Stimulated activated CD4-positive, alpha-beta T cell treated with anti-CD3 and anti-CD28 coated beads, TNF-alpha, amount 100 ng/mL, for 24 hours (primary cell): ENCODE results near the gene KLF11.
A peak's percentile ranks its signal among the peaks of the same experiment; 100 is the strongest.

Source experiments
- DNase-seq, 3 experiments: peaks; one replicate each; pipeline ENCODE4 v3.0.0-alpha.2; 2020; ENCODE audit warnings: low read depth in 3 of 3

The KLF11 gene

GRCh38 chr2:10041711-10042110, 1.6 kb upstream of the KLF11 start:
- DNase-seq = no peak

DNA sequence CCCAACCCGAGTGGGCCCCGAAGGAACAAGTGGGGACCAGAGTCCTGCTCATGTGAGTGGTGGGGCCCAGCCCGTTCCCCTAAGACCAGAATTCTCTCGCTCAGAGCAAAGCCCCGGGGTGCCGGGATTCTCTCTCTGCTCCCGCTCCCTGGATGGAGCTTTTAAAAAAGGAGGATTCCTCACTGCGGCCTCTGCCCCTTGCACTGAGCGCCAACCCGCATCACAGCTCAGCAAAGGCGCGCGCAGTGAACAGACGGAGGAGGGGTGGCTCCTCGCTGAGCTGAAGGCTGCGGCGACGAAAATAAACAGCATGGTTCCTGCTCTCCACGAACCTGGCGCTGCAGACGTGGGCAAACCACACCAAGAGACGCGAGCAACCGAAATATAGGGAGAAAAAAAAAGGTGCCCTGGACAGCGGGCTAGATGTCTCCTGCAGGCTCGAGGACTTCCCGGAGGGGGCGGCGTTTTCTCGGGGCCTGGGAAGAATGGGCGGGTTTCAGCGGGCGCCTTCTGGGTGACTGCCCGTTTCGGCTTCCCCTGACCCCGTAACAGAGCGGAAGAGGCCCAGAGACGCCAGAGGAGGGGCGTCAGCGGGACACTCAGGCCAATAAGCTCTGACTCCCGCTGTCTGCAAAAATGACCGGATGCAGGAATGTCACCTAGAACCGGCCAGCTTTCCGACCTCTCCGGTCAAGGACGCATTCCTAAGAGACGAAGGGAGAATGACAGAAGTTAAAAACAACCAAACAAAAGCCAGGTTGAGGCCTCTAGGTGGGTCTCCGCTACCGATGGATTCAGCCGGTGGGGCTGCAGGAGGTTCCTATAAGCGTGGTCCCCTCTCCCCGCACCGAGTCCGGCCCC, 819 bp upstream of the KLF11 start:
- no peak for DNase-seq

DNA sequence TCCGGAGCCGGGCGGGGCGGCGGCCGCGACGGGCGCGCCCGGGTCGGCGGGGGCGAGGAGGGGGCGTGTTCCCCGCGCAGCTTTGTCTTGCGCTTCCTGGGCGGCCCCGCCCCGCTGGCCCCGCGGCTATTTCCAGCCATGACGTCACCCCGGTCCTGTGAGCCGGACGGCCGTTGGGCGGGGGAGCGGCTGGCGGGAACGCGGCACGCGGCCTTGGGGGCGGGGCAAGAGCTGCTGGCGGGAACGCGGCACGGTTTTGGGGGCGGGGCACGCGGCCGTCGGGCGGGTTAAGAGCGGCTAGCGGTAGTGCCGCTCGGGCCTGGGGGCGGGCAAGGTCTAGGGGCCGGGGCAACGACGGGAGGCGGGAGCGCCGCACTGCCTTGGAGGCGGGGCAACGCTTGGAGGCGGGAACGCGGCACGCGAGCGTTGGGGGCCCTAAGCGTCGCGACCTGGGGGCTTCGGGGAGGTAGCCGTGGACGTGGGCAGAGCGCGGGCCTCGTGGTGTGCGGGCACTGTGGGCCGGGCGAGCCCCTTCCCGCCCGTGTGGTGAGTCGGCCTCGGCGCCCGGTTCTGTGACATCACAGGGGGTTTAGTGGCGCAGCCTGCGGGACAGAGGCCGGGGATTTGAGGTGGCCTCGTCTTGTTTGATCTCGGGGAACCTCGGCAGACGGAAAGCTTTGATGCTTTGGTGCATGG, 704 bp downstream of the KLF11 start:
- peak; percentile 76 to 98 (median 94) for DNase-seq

GRCh38 chr2:10045561-10046355, 2.4 kb downstream of the KLF11 start:
- no peak for DNase-seq

DNA sequence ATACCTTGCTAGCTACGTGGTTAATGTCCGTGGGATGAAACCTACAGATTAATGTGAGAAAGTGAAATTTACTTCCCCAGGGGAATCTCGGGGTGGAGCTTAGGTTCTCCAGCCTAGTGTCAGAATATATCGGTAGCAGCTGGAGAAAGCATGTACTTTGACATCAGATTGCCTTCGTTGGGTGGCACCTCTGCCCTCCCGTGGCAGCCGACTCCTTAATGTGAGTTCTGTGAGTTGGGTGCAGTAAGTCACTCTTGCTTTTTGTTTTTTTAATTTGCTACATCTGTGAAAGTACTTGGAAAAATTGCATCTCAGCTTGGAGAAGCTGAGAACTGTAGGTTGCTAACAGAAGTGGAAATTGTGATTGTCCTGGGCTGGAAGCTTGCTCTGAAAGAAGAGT, 3.6 kb downstream of the KLF11 start:
- no peak for DNase-seq

DNA sequence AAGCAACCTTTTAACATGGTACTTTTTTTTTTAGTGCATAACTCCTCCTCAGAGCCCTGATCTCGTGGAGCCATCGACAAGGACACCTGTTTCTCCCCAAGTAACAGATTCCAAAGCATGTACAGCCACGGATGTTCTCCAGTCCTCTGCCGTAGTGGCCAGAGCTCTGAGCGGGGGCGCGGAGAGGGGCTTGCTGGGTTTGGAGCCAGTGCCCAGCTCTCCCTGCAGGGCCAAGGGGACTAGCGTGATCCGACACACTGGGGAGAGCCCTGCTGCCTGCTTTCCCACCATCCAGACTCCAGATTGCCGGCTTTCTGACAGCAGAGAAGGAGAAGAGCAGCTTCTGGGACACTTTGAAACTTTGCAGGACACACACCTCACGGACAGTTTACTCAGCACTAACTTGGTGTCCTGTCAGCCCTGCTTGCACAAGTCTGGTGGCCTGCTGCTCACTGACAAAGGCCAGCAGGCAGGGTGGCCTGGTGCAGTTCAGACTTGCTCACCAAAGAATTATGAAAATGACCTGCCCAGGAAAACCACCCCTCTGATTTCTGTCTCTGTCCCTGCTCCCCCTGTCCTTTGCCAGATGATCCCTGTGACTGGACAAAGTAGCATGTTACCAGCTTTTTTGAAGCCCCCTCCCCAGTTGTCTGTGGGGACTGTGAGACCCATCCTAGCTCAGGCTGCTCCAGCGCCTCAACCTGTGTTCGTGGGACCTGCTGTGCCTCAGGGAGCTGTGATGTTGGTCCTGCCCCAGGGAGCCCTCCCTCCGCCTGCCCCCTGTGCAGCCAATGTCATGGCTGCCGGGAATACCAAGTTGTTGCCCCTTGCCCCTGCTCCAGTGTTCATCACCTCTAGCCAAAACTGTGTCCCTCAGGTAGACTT, 4.5 kb downstream of the KLF11 start:
- DNase-seq = no peak

GRCh38 chr2:10048501-10049171, 5.3 kb downstream of the KLF11 start:
- DNase-seq = no peak

- no peak for DNase-seq
These were observed 8.9 kb downstream of the KLF11 start for GRCh38 chr2:10052216-10052615.

GRCh38 chr2:10053351-10053750, 10.0 kb downstream of the KLF11 start:
- no peak for DNase-seq

DNA sequence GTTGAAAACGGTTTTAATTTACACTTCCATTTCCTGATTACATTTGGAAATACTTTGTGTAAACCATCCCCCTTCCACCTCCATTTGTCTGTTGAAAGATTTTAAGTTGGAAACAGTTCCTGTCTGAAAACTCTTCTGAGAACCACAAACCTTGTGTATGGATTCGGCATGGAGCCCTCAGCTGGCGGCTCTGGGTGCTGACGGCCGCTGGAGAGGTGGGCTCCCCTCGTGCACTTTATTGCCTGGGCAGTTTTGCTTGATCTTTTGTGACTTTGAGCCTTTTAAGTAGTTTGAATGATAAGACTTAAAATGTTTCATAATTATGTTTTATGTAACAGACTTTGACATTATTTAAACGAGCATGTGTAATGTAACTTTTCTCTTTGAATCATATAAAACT, 11.1 kb downstream of the KLF11 start:
- no peak for DNase-seq

DNA sequence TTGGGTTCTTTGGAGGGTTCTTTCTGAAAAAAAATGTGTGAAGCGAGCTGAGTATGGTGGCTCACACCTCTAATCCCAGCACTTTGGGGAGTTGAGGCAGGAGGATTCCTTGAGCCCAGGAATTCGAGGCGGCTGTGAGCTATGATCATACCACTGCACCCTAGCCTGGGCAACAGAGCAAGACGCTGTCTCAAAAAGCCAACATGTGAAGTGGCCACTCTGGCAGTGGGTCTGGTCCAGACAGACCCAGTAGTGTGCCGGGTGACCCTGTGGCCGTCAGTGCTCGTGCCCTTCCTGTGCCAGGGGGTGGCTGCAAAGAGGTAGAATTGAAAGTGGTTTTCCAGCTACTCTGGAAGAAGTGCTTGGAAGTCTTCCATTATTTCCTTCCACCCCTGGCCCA, 11.6 kb downstream of the KLF11 start:
- no peak for DNase-seq

GRCh38 chr2:10056439-10056838, 13.1 kb downstream of the KLF11 start:
- DNase-seq = no peak

DNA sequence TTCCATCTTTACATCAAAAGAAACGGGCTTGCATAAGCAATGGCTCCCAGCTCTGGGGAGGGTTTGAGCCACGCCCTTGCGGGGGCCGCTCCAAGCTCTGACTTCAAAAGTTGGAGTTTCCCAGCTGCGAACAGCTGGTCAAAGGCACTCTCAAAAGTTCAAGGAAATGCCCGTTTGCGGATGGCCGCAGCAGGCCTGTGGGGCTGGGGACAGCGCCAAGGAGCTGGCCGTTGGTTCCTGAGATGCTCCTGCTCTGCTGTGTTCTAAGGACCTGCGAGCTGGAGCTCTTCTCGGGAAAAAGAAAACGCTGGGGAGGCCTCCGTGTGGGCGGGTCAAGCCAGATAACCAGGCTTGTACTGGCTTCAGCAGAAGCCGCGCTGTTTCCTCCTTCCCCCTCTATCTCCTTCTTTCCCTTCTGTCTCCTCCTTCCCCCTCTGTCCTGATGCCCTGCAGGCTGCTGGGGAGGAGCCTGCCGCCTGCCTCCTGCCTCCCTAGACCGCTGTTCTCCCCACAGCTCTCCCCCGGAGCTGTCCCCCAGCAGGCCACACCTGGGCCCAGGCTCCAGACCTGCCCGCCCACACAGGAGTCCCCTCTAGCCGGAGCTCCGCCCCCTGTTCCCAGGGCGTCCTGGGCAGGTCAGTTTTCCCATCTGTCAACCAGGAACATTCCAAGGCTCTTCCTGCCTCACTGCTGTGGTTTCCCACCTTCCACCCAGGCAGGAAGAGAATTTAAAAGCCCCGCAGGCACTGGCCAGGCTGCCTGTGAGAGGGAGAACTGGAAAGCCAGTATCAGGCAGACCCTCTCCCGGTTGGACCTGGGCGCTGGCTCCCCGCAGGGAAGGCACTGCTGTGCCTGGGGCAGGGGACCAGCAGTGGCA, 14.1 kb downstream of the KLF11 start:
- DNase-seq = no peak

- no peak for DNase-seq
These were observed 15.1 kb downstream of the KLF11 start for GRCh38 chr2:10058251-10059015.

- no peak for DNase-seq
These were observed 15.6 kb downstream of the KLF11 start for GRCh38 chr2:10059016-10059351.

DNA sequence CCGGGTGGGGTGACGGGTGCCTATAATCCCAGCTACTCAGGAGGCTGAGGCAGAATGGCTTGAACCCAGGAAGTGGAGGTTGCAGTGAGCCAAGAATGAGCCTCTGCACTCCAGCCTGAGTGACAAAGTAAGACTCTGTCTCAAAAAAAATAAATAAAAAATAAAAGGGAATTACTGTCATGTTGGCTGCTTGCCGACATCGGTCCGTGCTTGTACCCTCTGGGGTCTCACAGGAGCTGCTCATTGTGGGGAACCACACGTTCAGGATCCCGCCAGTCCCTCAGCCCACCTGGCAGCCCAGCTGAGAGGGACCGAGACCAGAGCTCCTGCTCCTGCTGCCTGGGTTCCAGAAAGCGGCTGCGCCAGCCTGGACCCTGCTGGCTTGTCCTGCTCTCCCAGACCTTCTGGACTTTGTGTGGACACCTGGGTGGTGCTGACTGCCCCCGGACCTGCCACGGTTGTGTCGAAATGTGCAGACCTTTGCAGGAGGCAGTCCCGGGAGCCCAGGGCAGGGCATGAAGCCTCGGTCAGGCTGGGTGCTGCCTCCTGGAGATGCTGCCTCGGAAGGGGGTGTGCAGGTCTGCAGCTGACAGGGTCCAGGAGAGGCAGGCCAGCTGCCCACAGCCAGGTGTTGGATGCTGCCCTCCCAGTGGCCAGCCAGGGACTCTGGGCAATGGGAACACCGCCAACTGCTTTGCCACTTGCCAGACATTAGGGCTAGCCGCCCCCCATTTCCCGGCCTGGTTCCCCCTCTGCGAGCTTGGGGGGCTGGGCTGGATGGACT, 16.4 kb downstream of the KLF11 start:
- DNase-seq = no peak

- no peak for DNase-seq
These were observed 18.0 kb downstream of the KLF11 start for GRCh38 chr2:10061221-10061925.

- no peak for DNase-seq
These were observed 19.6 kb downstream of the KLF11 start for GRCh38 chr2:10062931-10063365.
